Activated naive CD8-positive, alpha-beta T cell treated with anti-CD3 and anti-CD28 coated beads, Interleukin-2, amount 50 U/mL, for 24 hours (primary cell): Measurements from ENCODE around the gene TNMD.
"Not testable (repeated sequence)": the region's sequence is repeated elsewhere in the genome, so short reads cannot be mapped to it uniquely, and the experiment has no call there.

ENCODE experiments used
- ATAC-seq: fragments of 150-1000 bp; cut with Tn5 transposase; one replicate; pipeline ENCODE4 v1.10.0; 2021
- DNase-seq: peaks from one replicate; pipeline ENCODE4 v3.0.0; 2021
- H3K27ac Mint-ChIP-seq: one replicate; pipeline ENCODE4 v1.8.0; 2021; ENCODE audit warnings: mild to moderate bottlenecking, mixed read lengths
- H3K27me3 Mint-ChIP-seq: one replicate; pipeline ENCODE4 v1.8.0; 2021; ENCODE audit warnings: mixed read lengths
- H3K36me3 Mint-ChIP-seq: one replicate; pipeline ENCODE4 v1.8.0; 2021; ENCODE audit warnings: low read depth, mixed read lengths
- H3K4me1 Mint-ChIP-seq: one replicate; pipeline ENCODE4 v1.8.0; 2021; ENCODE audit warnings: mixed read lengths
- H3K4me3 Mint-ChIP-seq: one replicate; pipeline ENCODE4 v1.8.0; 2021; ENCODE audit warnings: mild to moderate bottlenecking, moderate library complexity, mixed read lengths
- H3K9me3 Mint-ChIP-seq: one replicate; pipeline ENCODE4 v1.8.0; 2021; ENCODE audit warnings: mixed read lengths

TNMD gene

GRCh38 chrX:100584611-100585010 is at the start of gene TNMD:
TSS of gene TNMD (plus strand) at chrX:100584936. CDS start at chrX:100585019, 83 bp downstream.
- H3K36me3 Mint-ChIP-seq: no peaks in the 10 kb centered on the region
- no peak for ATAC-seq
- peaks cover 15% of the 10 kb centered on the region for H3K27me3 Mint-ChIP-seq
- no peaks in the 10 kb centered on the region for H3K9me3 Mint-ChIP-seq
- no peaks in the 10 kb centered on the region for H3K4me1 Mint-ChIP-seq
- no peak within 1 kb of the TSS for H3K4me3 Mint-ChIP-seq
- H3K27ac Mint-ChIP-seq: no peak within 1 kb of the TSS
- DNase-seq: no peak

- not testable (repeated sequence) for H3K9me3 Mint-ChIP-seq
These were observed 19.2 kb upstream of the TNMD start for GRCh38 chrX:100565534-100565933.

GRCh38 chrX:100586747-100587146 is 2.0 kb downstream of the TNMD start:
- no peaks in the 10 kb centered on the region for H3K4me1 Mint-ChIP-seq
- H3K36me3 Mint-ChIP-seq: no peaks in the 10 kb centered on the region
- H3K4me3 Mint-ChIP-seq: no peak overlapping the region
- ATAC-seq: no peak
- H3K27ac Mint-ChIP-seq: no peak overlapping the region
- H3K27me3 Mint-ChIP-seq: peaks cover 10% of the 10 kb centered on the region
- H3K9me3 Mint-ChIP-seq: no peaks in the 10 kb centered on the region
- no peak for DNase-seq

More at GRCh38 chrX:100565534-100565933, 19.2 kb upstream of the TNMD start:
- not testable (repeated sequence) for H3K4me3 Mint-ChIP-seq, H3K27me3 Mint-ChIP-seq, DNase-seq, H3K36me3 Mint-ChIP-seq, H3K4me1 Mint-ChIP-seq, H3K27ac Mint-ChIP-seq, ATAC-seq

GRCh38 chrX:100587861-100588260 is 3.1 kb downstream of the TNMD start:
- ATAC-seq (no peak), DNase-seq (no peak)
- Mint-ChIP-seq H3K4me1 (no peaks in the 10 kb centered on the region), H3K27ac (no peak overlapping the region), H3K36me3 (no peaks in the 10 kb centered on the region), H3K4me3 (no peak overlapping the region), H3K9me3 (no peaks in the 10 kb centered on the region), H3K27me3 (peaks cover 10% of the 10 kb centered on the region)

GRCh38 chrX:100591256-100592051 is 6.7 kb downstream of the TNMD start:
- Mint-ChIP-seq H3K9me3 (no peaks in the 10 kb centered on the region), H3K4me1 (no peaks in the 10 kb centered on the region), H3K4me3 (no peak overlapping the region), H3K27ac (no peak overlapping the region), H3K36me3 (no peaks in the 10 kb centered on the region), H3K27me3 (no peaks in the 10 kb centered on the region)
- DNase-seq (no peak), ATAC-seq (no peak)

GRCh38 chrX:100593126-100593525 is 8.4 kb downstream of the TNMD start:
- no peak for DNase-seq
- Mint-ChIP-seq H3K4me1 (no peaks in the 10 kb centered on the region), H3K9me3 (no peaks in the 10 kb centered on the region), H3K27ac (no peak overlapping the region), H3K4me3 (no peak overlapping the region), H3K36me3 (no peaks in the 10 kb centered on the region), H3K27me3 (no peaks in the 10 kb centered on the region)
- ATAC-seq: no peak

- H3K36me3 Mint-ChIP-seq: no peaks in the 10 kb centered on the region
- no peaks in the 10 kb centered on the region for H3K4me1 Mint-ChIP-seq
- H3K4me3 Mint-ChIP-seq: no peak overlapping the region
- no peaks in the 10 kb centered on the region for H3K27me3 Mint-ChIP-seq
- no peak for DNase-seq
- H3K9me3 Mint-ChIP-seq: no peaks in the 10 kb centered on the region
- H3K27ac Mint-ChIP-seq: no peak overlapping the region
- no peak for ATAC-seq
These were observed 8.8 kb downstream of the TNMD start for GRCh38 chrX:100593581-100593980.

- H3K27ac Mint-ChIP-seq: no peak overlapping the region
- no peak for DNase-seq
- H3K36me3 Mint-ChIP-seq: no peaks in the 10 kb centered on the region
- H3K9me3 Mint-ChIP-seq: no peaks in the 10 kb centered on the region
- H3K4me1 Mint-ChIP-seq: peaks cover 5% of the 10 kb centered on the region
- peaks cover 2% of the 10 kb centered on the region for H3K27me3 Mint-ChIP-seq
- H3K4me3 Mint-ChIP-seq: no peak overlapping the region
- no peak for ATAC-seq
These were observed 11.9 kb downstream of the TNMD start for GRCh38 chrX:100596601-100597000.

GRCh38 chrX:100599456-100599855 is 14.7 kb downstream of the TNMD start:
- no peaks in the 10 kb centered on the region for H3K9me3 Mint-ChIP-seq
- ATAC-seq (no peak), DNase-seq (no peak)
- no peak overlapping the region for H3K27ac Mint-ChIP-seq
- H3K27me3 Mint-ChIP-seq: peaks cover 6% of the 10 kb centered on the region
- no peaks in the 10 kb centered on the region for H3K36me3 Mint-ChIP-seq
- no peak overlapping the region for H3K4me3 Mint-ChIP-seq
- peaks cover 5% of the 10 kb centered on the region for H3K4me1 Mint-ChIP-seq

GRCh38 chrX:100600340-100600739 is 15.6 kb downstream of the TNMD start:
- no peak for DNase-seq
- no peak for ATAC-seq
- no peak overlapping the region for H3K27ac Mint-ChIP-seq
- no peaks in the 10 kb centered on the region for H3K9me3 Mint-ChIP-seq
- no peaks in the 10 kb centered on the region for H3K36me3 Mint-ChIP-seq
- H3K27me3 Mint-ChIP-seq: peaks cover 8% of the 10 kb centered on the region
- H3K4me3 Mint-ChIP-seq: no peak overlapping the region
- peaks cover 5% of the 10 kb centered on the region for H3K4me1 Mint-ChIP-seq

- Mint-ChIP-seq H3K9me3 (no peaks in the 10 kb centered on the region), H3K36me3 (no peaks in the 10 kb centered on the region), H3K4me3 (no peak overlapping the region), H3K27me3 (peaks cover 8% of the 10 kb centered on the region), H3K4me1 (peaks cover 5% of the 10 kb centered on the region), H3K27ac (no peak overlapping the region)
- ATAC-seq: no peak
- no peak for DNase-seq
These were observed 16.0 kb downstream of the TNMD start for GRCh38 chrX:100600758-100601157.

GRCh38 chrX:100606753-100607152 is 22.0 kb downstream of the TNMD start:
- peaks cover 7% of the 10 kb centered on the region for H3K27me3 Mint-ChIP-seq
- DNase-seq (no peak), ATAC-seq (no peak)
- no peaks in the 10 kb centered on the region for H3K9me3 Mint-ChIP-seq
- no peaks in the 10 kb centered on the region for H3K36me3 Mint-ChIP-seq
- H3K4me1 Mint-ChIP-seq: peaks cover 5% of the 10 kb centered on the region
- H3K4me3 Mint-ChIP-seq: no peak overlapping the region
- no peak overlapping the region for H3K27ac Mint-ChIP-seq

GRCh38 chrX:100609591-100609990 is 24.9 kb downstream of the TNMD start:
- DNase-seq: no peak
- H3K27me3 Mint-ChIP-seq: peaks cover 10% of the 10 kb centered on the region
- H3K4me3 Mint-ChIP-seq: no peak overlapping the region
- no peak overlapping the region for H3K27ac Mint-ChIP-seq
- H3K9me3 Mint-ChIP-seq: no peaks in the 10 kb centered on the region
- no peak for ATAC-seq
- peaks cover 5% of the 10 kb centered on the region for H3K4me1 Mint-ChIP-seq
- no peaks in the 10 kb centered on the region for H3K36me3 Mint-ChIP-seq

- no peak for ATAC-seq
- Mint-ChIP-seq H3K9me3 (no peaks in the 10 kb centered on the region), H3K4me3 (no peak overlapping the region), H3K27ac (no peak overlapping the region), H3K27me3 (peaks cover 11% of the 10 kb centered on the region), H3K4me1 (peaks cover 1% of the 10 kb centered on the region), H3K36me3 (no peaks in the 10 kb centered on the region)
- DNase-seq: no peak
These were observed 27.2 kb downstream of the TNMD start for GRCh38 chrX:100611951-100612350.

- no peak for ATAC-seq
- no peak for DNase-seq
- no peaks in the 10 kb centered on the region for H3K4me1 Mint-ChIP-seq
- H3K9me3 Mint-ChIP-seq: no peaks in the 10 kb centered on the region
- no peaks in the 10 kb centered on the region for H3K36me3 Mint-ChIP-seq
- no peak overlapping the region for H3K4me3 Mint-ChIP-seq
- peaks cover 14% of the 10 kb centered on the region for H3K27me3 Mint-ChIP-seq
- H3K27ac Mint-ChIP-seq: no peak overlapping the region
These were observed 30.3 kb downstream of the TNMD start for GRCh38 chrX:100615005-100615404.

GRCh38 chrX:100623001-100623400 is 38.3 kb downstream of the TNMD start:
- peaks cover 6% of the 10 kb centered on the region for H3K27me3 Mint-ChIP-seq
- no peak overlapping the region for H3K27ac Mint-ChIP-seq

More at GRCh38 chrX:100623001-100623400, 38.3 kb downstream of the TNMD start:
- Mint-ChIP-seq H3K36me3 (no peaks in the 10 kb centered on the region), H3K4me3 (no peak overlapping the region), H3K4me1 (peaks cover 10% of the 10 kb centered on the region), H3K9me3 (no peaks in the 10 kb centered on the region)
- DNase-seq: no peak
- ATAC-seq: no peak
